ENCODE results near the gene FGD2.

- no peak for TF ChIP-seq CTCF (conservative IDR thresholded peaks at IDR 0.05 in 1 of 2, IDR thresholded peaks at IDR 0.05 in 1 of 2; ENCODE audit: extremely low read depth in 1 of 2, insufficient read depth in 1 of 2, low read depth in 1 of 2, low read length in 2 of 2)
- TF ChIP-seq EZH2 (IDR thresholded peaks at IDR 0.05; ENCODE audit: borderline replicate concordance, low read length), result no peak
Observed at GRCh38 chr6:37019065-37019450, 13.6 kb downstream of the FGD2 start.

Measured in mammary epithelial cell (primary cell).